K562 (cell line): ENCODE data around the gene GOLT1A. TPM values are rescaled to one million over a fixed set of nuclear protein-coding genes. Genes with fewer than 3 reads are reported as not detected.
A peak's percentile ranks its signal among the peaks of the same experiment; 100 is the strongest.

Experiments
- ARNT ChIP-seq, 2 experiments: fragments of 450-650 bp; IDR thresholded peaks; 2 replicates each; pipeline ENCODE4 v1.6.1; 2016; ENCODE audit warnings: mild to moderate bottlenecking in 1 of 2
- CREM ChIP-seq: IDR thresholded peaks from 2 replicates; pipeline ENCODE4 v1.6.1; 2014; ENCODE audit warnings: antibody characterized with exemption, low read depth
- HOXB6 ChIP-seq: fragments of 250-450 bp; sonication (Bioruptor Pico); IDR thresholded peaks from 2 replicates; pipeline ENCODE4 v1.5.1; 2022; ENCODE audit warnings: mild to moderate bottlenecking, borderline replicate concordance
- MTA3 ChIP-seq: fragments of 450-650 bp; formaldehyde crosslinking; IDR thresholded peaks from 2 replicates; pipeline ENCODE4 v1.6.1; 2017; ENCODE audit warnings: mild to moderate bottlenecking, borderline replicate concordance
- MYNN ChIP-seq, 2 experiments: sonication (generic); formaldehyde crosslinking in 1 of 2; IDR thresholded peaks; 2 replicates each; pipeline versions ENCODE4 v1.5.0 to v1.6.1; 2016 to 2020; ENCODE audit warnings: antibody characterized with exemption in 1 of 2, missing genetic modification reagents in 1 of 2
- REST ChIP-seq, 2 experiments: fragments of 450-650 bp; formaldehyde crosslinking in 1 of 2; IDR thresholded peaks; 2 replicates each; pipeline versions ENCODE4 v1.4.0 to v1.6.1; 2014 to 2020; ENCODE audit warnings: mild to moderate bottlenecking in 2 of 2, borderline replicate concordance in 1 of 2, low read depth in 1 of 2
- TCF3 ChIP-seq: sonication (generic); formaldehyde crosslinking; IDR thresholded peaks from 2 replicates; pipeline ENCODE4 v1.4.0; 2020; ENCODE audit warnings: mild to moderate bottlenecking, missing genetic modification reagents
- ZC3H11A ChIP-seq: IDR thresholded peaks from 2 replicates; pipeline ENCODE4 v1.6.1; 2012; ENCODE audit warnings: low read depth, low read length, improper control_type of control experiment
- ZMIZ1 ChIP-seq, 2 experiments: fragments of 150-350 bp in 1 of 2; IDR thresholded peaks; 2 replicates each; pipeline ENCODE4 v1.6.1; 2012 to 2016; ENCODE audit warnings: low read depth in 2 of 2, low read length in 2 of 2, mild to moderate bottlenecking in 1 of 2, moderate library complexity in 1 of 2
- ZNF143 ChIP-seq: sonication (generic); formaldehyde crosslinking; IDR thresholded peaks from 2 replicates; pipeline ENCODE4 v1.9.0; 2022; ENCODE audit warnings: mild to moderate bottlenecking, missing genetic modification reagents
- ZNF212 ChIP-seq: fragments of 450-650 bp; formaldehyde crosslinking; IDR thresholded peaks from 2 replicates; pipeline ENCODE4 v1.4.0; 2020; ENCODE audit warnings: mild to moderate bottlenecking
- ZNF512 ChIP-seq: IDR thresholded peaks from 2 replicates; pipeline ENCODE4 v1.6.1; 2016; ENCODE audit warnings: missing genetic modification characterization, missing compliant biosample characterization
- polyA plus RNA-seq, 8 experiments: library from polyadenylated mRNA; depleted of rRNA in 4 of 8; stranded (reverse) in 5 of 8; unstranded in 3 of 8; fragments of >200 nt; fragmentation: Nextera tagmentation in 2 of 8; fragmentation: Illumina TruSeq in 1 of 8; extraction: Ambion mirVana in 2 of 8; extraction: Trizol in 1 of 8; gene quantifications; 2 replicates each; pipeline versions ENCODE4 v1.2.1 to v1.2.3, GENCODE V29; 2011 to 2014; ENCODE audit warnings: inconsistent platforms in 1 of 8, missing spikeins in 1 of 8
- total RNA-seq, 7 experiments: library from RNA; depleted of rRNA in 6 of 7; stranded (reverse); fragments of >200 nt in 6 of 7; fragmentation: Illumina TruSeq in 2 of 7; extraction: Trizol in 2 of 7; gene quantifications; 2 replicates each; pipeline versions ENCODE4 v1.2.1 to v1.2.3, GENCODE V29; 2011 to 2021; ENCODE audit warnings: low replicate concordance in 1 of 7

GOLT1A gene
- total and polyA plus RNA-seq, 9 of the 15 experiments (the other 6 are each of a cell fraction or from before 2014, with no cell fraction given) = not detected

- TF ChIP-seq ARNT (IDR thresholded peaks at IDR 0.05) (0 out of 4 replicates have a peak, but pooled peaks of 1 of the 2 experiments have one; percentile 27), MYNN (IDR thresholded peaks at IDR 0.05) (0 out of 2 replicates have a peak, but pooled peaks have one; percentile 32), MYNN (CRISPR knock-in tag; IDR thresholded peaks at IDR 0.05) (no peak), ZNF212 (CRISPR knock-in tag) (no peak), ZNF143 (CRISPR knock-in tag) (no peak), ZC3H11A (no peak), TCF3 (CRISPR knock-in tag) (no peak), CREM (0 out of 2 replicates have a peak, but pooled peaks have one; percentile 7), ZNF512 (tag) (no peak), MTA3 (peak; percentile 42; the same call in 1 of the 2 replicates), HOXB6 (CRISPR knock-in tag) (no peak), ZMIZ1 (IDR thresholded peaks at IDR 0.05; ENCODE audit: low read depth in 2 of 2, low read length in 2 of 2) (0 out of 4 replicates have a peak, but pooled peaks of 1 of the 2 experiments have one; percentile 28), REST (IDR thresholded peaks at IDR 0.05; ENCODE audit: borderline replicate concordance) (peak; percentile 88), REST (CRISPR knock-in tag; IDR thresholded peaks at IDR 0.05; ENCODE audit: low read depth) (peak; percentile 48; the same call in 1 of the 2 replicates)
Observed at GRCh38 chr1:204162494-204163074, 51.2 kb downstream of the GOLT1A start (continued).
